Fibroblast of lung (primary cell): ENCODE results near the gene CTBP1. TPM values are rescaled to one million over a fixed set of nuclear protein-coding genes. Genes with fewer than 3 reads are reported as not detected.
"Not testable (repeated sequence)": the region's sequence is repeated elsewhere in the genome, so short reads cannot be mapped to it uniquely, and the experiment has no call there.

Experiments used
- DNase-seq, 2 donors: peaks; one replicate each; pipeline versions ENCODE4 v3.0.0 to v3.0.0-alpha.2; 2010; ENCODE audit warnings: low read depth in 2 of 2
- H2AFZ ChIP-seq: 2 replicates; pipeline ENCODE4 v1.5.1; 2012; ENCODE audit warnings: low read length, control low read depth, inconsistent platforms
- H3K27ac ChIP-seq: 2 replicates; pipeline ENCODE4 v1.5.1; 2011; ENCODE audit warnings: low read length, control low read depth; ENCODE audit not compliant: insufficient read depth
- H3K27me3 ChIP-seq: 2 replicates; pipeline ENCODE4 v1.5.1; 2011; ENCODE audit warnings: mild to moderate bottlenecking, low read length; ENCODE audit not compliant: control insufficient read depth, insufficient read depth
- H3K36me3 ChIP-seq: 2 replicates; pipeline ENCODE4 v1.5.1; 2011; ENCODE audit warnings: low read length; ENCODE audit not compliant: control insufficient read depth, insufficient read depth
- H3K4me1 ChIP-seq: 2 replicates; pipeline ENCODE4 v1.5.1; 2011; ENCODE audit warnings: low read length; ENCODE audit not compliant: control insufficient read depth, insufficient read depth; ENCODE audit errors: extremely low read depth
- H3K4me2 ChIP-seq: 2 replicates; pipeline ENCODE4 v1.5.1; 2011; ENCODE audit warnings: low read length, control low read depth; ENCODE audit not compliant: insufficient read depth; ENCODE audit errors: extremely low read depth
- H3K4me3 ChIP-seq, 4 experiments: fragments of 200-600 bp in 1 of 4; sonication (generic) in 1 of 4; replicated peaks in 1 of 4; 2 replicates each; pipeline ENCODE4 v1.5.1; 2011 to 2016; ENCODE audit warnings: low read length in 4 of 4, low read depth in 3 of 4, mild to moderate bottlenecking in 3 of 4, control low read depth in 2 of 4, inconsistent platforms in 1 of 4, mixed read lengths in 1 of 4; ENCODE audit not compliant: insufficient read depth in 1 of 4; ENCODE audit errors: control extremely low read depth in 1 of 4
- H3K79me2 ChIP-seq: 2 replicates; pipeline ENCODE4 v1.5.1; 2012; ENCODE audit warnings: mild to moderate bottlenecking, low read length, inconsistent platforms; ENCODE audit not compliant: control insufficient read depth, insufficient read depth
- H3K9ac ChIP-seq: 2 replicates; pipeline ENCODE4 v1.5.1; 2011; ENCODE audit warnings: mild to moderate bottlenecking, low read length, control low read depth; ENCODE audit not compliant: insufficient read depth
- H3K9me3 ChIP-seq: 2 replicates; pipeline ENCODE4 v1.5.1; 2012; ENCODE audit warnings: low read depth, low read length; ENCODE audit not compliant: control insufficient read depth, insufficient read depth
- H4K20me1 ChIP-seq: 2 replicates; pipeline ENCODE4 v1.5.1; 2011; ENCODE audit warnings: low read length; ENCODE audit not compliant: control insufficient read depth, insufficient read depth; ENCODE audit errors: extremely low read depth
- EZH2 ChIP-seq: IDR thresholded peaks from 2 replicates; pipeline ENCODE4 v1.5.1; 2012; ENCODE audit warnings: low read length, control low read depth, mild to moderate bottlenecking; ENCODE audit errors: missing control alignments
- polyA plus RNA-seq, 2 donors: library from polyadenylated mRNA; depleted of rRNA in 1 of 2; stranded (reverse) in 1 of 2; unstranded in 1 of 2; fragments of >200 nt; gene quantifications; 2 replicates each; pipeline ENCODE4 v1.2.1, GENCODE V29; 2011 to 2012; ENCODE audit warnings: missing spikeins in 1 of 2
- total RNA-seq: library from RNA; depleted of rRNA; stranded (reverse); fragments of >200 nt; gene quantifications from 2 replicates; pipeline ENCODE4 v1.2.1, GENCODE V29; 2014
- TF ChIP-seq, protein P1 (sequence below), 2 donors: IDR thresholded peaks in 1 of 2; conservative IDR thresholded peaks in 1 of 2; 1 replicate in 1 of 2; 2 replicates in 1 of 2; pipeline ENCODE4 v1.5.1; 2011 to 2012; ENCODE audit warnings: low read length in 2 of 2, control low read depth in 1 of 2, inconsistent platforms in 1 of 2, low read depth in 1 of 2, mild to moderate bottlenecking in 1 of 2

The CTBP1 gene
- total and polyA plus RNA-seq, 2 donors (not counting 1 experiment from before 2014, with no cell fraction given), result 78.2 to 249 TPM

DNA sequence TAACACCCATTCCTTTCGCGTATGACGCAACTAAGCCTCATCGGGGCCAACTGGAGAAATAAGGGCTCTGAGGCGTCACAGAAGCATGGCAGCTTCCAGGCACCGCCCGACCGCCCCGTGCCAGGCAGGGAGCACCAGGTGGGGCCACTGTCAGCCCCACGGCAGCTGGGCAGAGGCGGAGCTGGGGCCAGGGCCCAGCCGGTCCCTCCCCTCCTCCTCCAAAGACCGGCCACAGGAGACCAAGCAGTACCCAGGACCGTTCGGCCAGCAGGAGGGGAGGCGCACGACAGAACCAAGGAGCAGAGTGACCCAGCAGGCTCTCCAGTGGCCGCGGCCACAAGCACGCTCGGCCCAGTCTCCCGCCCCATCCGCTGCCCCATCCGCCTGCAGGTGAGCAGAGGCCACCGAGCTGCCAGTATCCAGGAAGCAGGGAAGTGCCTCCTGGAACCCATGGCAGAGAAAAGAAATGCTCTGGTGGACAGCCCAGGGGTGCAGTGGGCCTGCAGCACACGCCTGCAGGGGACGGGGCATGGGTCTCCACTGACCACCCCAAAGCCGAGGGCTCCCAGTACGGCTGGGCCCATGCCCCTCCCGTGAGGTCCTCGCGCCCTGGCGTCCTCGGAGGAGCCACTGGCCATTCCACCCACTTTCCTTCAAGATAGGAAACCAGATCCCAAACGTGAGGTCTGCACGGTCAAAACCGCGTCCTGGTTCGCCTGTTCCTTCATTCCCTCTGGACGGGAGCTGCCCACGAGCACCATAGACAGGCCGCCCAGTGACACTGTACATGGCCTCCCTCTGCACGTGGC lies 9.6 kb downstream of the CTBP1 start:
- Histone ChIP-seq H3K27me3 (no peaks in the 10 kb centered on the region), H3K9ac (no peak overlapping the region), H3K4me2 (no peak overlapping the region), H2AFZ (no peak overlapping the region), H4K20me1 (no peaks in the 10 kb centered on the region), H3K27ac (no peak overlapping the region), H3K4me1 (peaks cover 7% of the 10 kb centered on the region), H3K36me3 (peaks cover 45% of the 10 kb centered on the region), H3K9me3 (no peaks in the 10 kb centered on the region), H3K4me3 (no peak overlapping the region), H3K79me2 (peaks cover 74% of the 10 kb centered on the region)
- no peak for DNase-seq
- TF ChIP-seq, protein P1, sequence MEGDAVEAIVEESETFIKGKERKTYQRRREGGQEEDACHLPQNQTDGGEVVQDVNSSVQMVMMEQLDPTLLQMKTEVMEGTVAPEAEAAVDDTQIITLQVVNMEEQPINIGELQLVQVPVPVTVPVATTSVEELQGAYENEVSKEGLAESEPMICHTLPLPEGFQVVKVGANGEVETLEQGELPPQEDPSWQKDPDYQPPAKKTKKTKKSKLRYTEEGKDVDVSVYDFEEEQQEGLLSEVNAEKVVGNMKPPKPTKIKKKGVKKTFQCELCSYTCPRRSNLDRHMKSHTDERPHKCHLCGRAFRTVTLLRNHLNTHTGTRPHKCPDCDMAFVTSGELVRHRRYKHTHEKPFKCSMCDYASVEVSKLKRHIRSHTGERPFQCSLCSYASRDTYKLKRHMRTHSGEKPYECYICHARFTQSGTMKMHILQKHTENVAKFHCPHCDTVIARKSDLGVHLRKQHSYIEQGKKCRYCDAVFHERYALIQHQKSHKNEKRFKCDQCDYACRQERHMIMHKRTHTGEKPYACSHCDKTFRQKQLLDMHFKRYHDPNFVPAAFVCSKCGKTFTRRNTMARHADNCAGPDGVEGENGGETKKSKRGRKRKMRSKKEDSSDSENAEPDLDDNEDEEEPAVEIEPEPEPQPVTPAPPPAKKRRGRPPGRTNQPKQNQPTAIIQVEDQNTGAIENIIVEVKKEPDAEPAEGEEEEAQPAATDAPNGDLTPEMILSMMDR (conservative IDR thresholded peaks at IDR 0.05 in 1 of 2, IDR thresholded peaks at IDR 0.05 in 1 of 2; ENCODE audit: low read depth in 1 of 2, low read length in 2 of 2), result no peak
- no peak for TF ChIP-seq EZH2

DNA sequence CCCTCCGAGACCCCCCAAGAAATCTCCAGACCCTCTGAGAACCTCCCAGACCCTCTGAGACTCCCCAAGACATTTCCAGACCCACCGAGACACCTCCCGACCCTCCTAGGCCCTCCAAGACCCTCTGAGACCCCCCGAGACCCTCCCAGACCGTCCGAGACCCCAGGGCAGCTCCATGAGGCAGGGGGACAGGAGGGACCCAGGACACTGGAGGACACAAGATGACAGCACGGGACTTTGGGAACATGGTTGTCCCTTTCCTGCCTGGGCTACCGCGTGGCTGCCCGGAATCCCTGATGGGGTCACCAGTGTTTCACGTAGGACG lies 10.3 kb downstream of the CTBP1 start:
- peaks cover 71% of the 10 kb centered on the region for H3K79me2 ChIP-seq
- H3K36me3 ChIP-seq, result peaks cover 49% of the 10 kb centered on the region
- no peaks in the 10 kb centered on the region for H4K20me1 ChIP-seq
- H3K27ac ChIP-seq, result no peak overlapping the region
- peaks cover 12% of the 10 kb centered on the region for H3K4me1 ChIP-seq
- no peaks in the 10 kb centered on the region for H3K9me3 ChIP-seq
- no peak for DNase-seq
- no peaks in the 10 kb centered on the region for H3K27me3 ChIP-seq
- H2AFZ ChIP-seq, result no peak overlapping the region
- TF ChIP-seq, protein P1 (conservative IDR thresholded peaks at IDR 0.05 in 1 of 2, IDR thresholded peaks at IDR 0.05 in 1 of 2; ENCODE audit: low read depth in 1 of 2, low read length in 2 of 2), result no peak
- no peak for TF ChIP-seq EZH2
- no peak overlapping the region for H3K4me2 ChIP-seq
- H3K9ac ChIP-seq, result no peak overlapping the region
- H3K4me3 ChIP-seq, result no peak overlapping the region

DNA sequence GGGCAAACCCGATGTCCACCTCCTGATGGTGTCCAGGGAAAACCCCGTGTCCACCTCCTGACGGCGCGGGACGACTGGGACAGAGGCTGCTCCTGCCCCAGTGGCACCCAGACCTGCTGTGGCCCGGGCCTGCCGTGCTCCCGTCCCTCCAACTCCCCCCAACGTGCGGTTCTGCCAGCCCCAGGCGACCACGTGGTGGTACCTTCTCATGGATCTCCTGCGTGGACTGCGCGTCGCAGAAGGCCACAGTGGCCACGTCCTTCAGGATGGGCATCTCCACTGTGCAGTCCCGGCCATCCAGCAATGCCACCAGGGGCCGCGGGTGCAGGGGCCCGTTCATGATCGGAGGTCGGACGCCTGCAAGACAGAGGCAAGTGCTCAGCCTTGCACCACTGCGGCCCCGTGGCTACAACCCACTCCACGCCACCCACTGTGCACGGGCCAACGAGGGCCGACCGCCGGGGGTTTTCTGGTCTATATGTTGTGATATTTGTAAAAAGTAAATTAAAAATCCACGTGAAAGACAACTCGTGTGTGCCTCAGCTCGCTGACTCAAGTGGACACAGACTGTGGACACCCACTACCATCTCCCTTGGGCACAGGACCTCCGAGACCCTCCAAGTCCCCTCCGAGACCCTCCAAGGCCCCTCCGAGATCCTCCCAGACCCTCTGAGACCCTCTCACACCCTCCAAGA lies 10.8 kb downstream of the CTBP1 start:
- H3K4me2 ChIP-seq, result no peak overlapping the region
- TF ChIP-seq EZH2, result no peak
- TF ChIP-seq, protein P1 (conservative IDR thresholded peaks at IDR 0.05 in 1 of 2, IDR thresholded peaks at IDR 0.05 in 1 of 2; ENCODE audit: low read depth in 1 of 2, low read length in 2 of 2), result no peak
- no peaks in the 10 kb centered on the region for H3K9me3 ChIP-seq
- no peaks in the 10 kb centered on the region for H3K27me3 ChIP-seq
- H3K79me2 ChIP-seq, result peaks cover 69% of the 10 kb centered on the region
- no peaks in the 10 kb centered on the region for H4K20me1 ChIP-seq
- H3K9ac ChIP-seq, result no peak overlapping the region
- H3K4me3 ChIP-seq, result no peak overlapping the region
- H3K4me1 ChIP-seq, result peaks cover 17% of the 10 kb centered on the region
- no peak overlapping the region for H3K27ac ChIP-seq
- H2AFZ ChIP-seq, result no peak overlapping the region
- no peak for DNase-seq
- peaks cover 52% of the 10 kb centered on the region for H3K36me3 ChIP-seq

DNA sequence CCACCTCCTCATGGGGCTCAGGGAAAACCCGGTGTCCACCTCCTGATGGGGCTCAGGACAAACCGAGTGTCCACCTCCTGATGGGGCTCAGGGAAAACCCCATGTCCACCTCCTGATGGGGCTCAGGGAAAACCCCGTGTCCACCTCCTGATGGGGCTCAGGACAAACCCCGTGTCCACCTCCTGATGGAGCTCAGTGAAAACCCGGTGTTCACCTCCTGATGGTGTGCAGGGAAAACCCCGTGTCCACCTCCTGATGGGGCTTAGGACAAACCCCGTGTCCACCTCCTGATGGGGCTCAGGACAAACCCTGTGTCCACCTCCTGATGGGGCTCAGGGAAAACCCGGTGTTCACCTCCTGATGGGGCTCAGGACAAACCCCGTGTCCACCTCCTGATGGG lies 11.7 kb downstream of the CTBP1 start:
- H3K27me3 ChIP-seq, H3K27ac ChIP-seq, H3K4me3 ChIP-seq, H2AFZ ChIP-seq, H3K9me3 ChIP-seq, H4K20me1 ChIP-seq, H3K4me2 ChIP-seq, DNase-seq, H3K9ac ChIP-seq: not testable (repeated sequence)
- Histone ChIP-seq H3K36me3 (peaks cover 56% of the 10 kb centered on the region), H3K79me2 (peaks cover 66% of the 10 kb centered on the region), H3K4me1 (peaks cover 23% of the 10 kb centered on the region)
